Measurements from ENCODE around the gene TCERG1L.

Gene TCERG1L

DNA sequence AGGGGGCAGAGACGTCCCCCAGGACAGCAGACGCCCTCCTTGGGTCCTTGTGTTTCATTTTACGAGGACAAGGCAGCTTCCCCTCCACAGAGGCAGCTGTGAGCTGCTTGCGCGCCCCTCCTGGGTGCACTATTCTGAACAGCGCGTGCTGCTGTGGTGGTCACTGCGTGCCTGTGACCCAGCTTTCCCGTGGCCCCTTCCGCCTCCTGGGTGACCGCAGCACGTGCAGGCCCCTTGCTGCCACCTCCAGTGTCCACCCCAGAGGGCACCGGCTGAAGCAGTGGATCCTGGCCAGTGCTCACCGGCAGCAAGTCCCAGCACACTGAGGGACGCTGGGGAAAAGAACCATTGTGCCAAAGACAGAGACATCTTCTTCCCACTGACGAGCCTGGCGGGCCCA is 81.4 kb downstream of the TCERG1L start:
- DNase-seq (ENCODE audit: low read depth in 2 of 2), result no peak

DNA sequence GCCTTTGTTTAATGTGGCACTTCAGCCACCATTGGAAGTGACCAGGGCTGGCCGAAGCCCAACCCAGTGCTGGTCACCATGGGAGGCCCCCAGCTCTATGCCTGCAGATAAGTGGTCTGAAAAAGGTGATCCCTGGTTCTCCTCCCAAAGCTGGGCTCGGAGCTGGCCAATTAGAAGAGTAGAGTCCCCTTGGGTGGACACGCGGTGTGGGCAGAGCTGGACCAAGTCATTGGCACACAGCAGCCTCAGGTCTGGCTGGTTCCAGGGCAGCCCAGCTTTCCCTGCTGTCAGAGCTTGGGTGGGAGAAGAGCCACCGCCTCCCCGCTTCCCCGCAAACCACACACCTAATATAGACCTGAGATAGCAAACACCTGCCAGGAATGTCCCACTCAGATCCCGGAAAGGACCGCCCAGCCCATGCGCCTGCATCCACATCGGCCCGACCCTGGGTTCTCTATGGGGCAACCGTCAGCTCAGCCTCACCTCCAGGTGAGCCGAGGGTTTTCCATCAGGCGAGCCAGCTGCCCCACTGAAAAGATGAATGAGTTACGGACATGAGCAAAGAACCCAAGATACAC is 84.3 kb downstream of the TCERG1L start:
- no peak for DNase-seq (ENCODE audit: low read depth in 2 of 2)

- DNase-seq (ENCODE audit: low read depth in 2 of 2), result no peak
Measured at GRCh38 chr10:131226446-131227162, 84.9 kb downstream of the TCERG1L start.

DNA sequence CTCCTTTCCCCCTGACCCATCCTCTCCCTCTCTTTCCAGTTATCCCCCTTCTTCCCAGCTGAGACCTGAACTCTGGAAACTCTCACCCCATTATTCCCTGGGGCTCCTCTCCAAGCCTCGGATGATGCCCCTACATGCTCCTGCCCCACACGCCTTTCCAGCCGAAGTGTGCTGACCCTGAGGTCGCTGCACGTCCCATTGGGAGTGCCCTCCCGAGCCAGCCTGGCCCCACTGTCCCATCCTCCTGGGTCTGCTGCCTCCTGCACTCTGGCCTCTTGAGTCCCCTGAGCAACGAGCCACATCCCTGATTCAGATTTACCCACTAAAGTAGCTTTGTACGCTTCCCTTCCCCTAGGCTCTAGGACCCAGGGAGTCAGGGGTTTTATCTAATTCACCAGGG is 87.4 kb downstream of the TCERG1L start:
- DNase-seq (ENCODE audit: low read depth in 2 of 2), result no peak

DNA sequence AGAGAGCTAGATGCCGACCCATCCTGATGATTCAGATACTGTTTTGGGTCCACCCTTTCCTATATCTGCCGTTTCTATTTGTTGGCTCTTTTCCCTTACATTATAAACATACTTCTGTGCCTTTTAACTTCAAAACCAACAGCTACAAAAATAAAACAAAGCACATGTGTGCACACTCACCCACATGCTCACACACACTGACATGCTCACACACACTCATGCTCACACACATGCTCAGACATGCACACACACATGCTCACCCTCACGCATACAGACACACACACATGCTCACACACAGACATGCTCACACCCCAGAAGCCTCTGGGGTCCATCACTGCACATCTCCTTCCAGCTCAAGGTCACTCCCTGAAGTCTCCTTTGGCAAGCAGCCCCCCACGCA is 88.1 kb downstream of the TCERG1L start:
- no peak for DNase-seq (ENCODE audit: low read depth in 2 of 2)

- no peak for DNase-seq (ENCODE audit: low read depth in 2 of 2)
Measured at GRCh38 chr10:131222986-131223385, 88.5 kb downstream of the TCERG1L start.

DNA sequence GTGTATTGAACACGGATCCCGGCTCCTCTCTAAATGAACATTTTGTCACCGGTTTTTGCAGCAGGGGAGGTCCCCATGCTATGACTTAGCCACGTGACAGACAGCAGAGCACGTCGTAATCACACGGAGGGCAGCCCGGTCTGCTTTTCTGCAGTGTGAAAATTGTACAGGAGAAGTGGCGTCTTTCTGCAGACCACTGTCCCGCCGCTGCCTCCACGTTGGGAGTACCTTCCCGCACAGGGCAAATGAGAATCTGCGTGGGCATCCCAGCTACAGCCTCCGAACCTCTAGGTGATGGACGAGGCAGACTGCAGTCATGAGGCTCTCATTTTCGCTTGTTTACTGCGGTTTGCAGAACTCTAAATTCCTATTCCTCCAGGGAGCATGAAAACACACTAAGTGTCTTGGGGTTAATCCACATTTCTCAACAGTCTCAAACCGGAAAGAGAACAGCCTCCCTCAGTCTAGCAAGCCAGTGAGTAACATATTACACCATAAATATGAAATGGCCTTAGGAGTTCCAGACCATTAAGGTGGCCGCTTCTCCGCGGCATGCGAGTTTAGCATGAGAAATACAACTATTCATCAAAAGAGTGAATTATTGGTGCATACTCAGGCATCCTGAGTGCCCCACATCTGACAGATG is 89.8 kb downstream of the TCERG1L start:
- DNase-seq (ENCODE audit: low read depth in 2 of 2), result no peak

DNA sequence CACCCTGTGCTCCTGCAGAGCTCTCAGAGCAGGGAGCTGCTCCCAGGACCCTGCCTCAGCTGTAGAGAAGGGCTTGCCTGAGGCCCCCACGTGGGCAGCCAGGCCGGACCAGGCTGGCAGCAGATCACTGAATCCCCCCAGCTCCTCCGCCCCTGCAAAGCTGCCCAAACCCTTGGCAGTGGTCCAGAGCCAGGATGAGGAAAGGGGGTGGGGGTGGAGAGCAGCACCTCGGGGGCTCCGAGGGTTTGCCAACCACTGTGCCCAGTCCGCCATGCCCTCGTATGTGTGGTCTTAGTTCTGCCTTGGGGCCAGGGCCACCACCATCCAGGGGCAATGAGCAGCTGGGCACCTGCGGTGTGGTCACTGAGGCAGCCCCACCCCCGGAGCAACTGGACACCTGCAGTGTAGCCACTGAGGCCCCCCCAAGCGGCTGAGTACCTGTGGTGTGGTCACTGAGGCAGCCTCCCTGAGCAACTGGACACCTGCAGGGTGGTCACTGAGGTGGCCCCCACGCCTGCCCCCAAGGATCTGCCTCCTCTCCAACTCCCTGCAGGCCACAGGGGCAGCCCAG is 90.8 kb downstream of the TCERG1L start:
- no peak for DNase-seq (ENCODE audit: low read depth in 2 of 2)

DNA sequence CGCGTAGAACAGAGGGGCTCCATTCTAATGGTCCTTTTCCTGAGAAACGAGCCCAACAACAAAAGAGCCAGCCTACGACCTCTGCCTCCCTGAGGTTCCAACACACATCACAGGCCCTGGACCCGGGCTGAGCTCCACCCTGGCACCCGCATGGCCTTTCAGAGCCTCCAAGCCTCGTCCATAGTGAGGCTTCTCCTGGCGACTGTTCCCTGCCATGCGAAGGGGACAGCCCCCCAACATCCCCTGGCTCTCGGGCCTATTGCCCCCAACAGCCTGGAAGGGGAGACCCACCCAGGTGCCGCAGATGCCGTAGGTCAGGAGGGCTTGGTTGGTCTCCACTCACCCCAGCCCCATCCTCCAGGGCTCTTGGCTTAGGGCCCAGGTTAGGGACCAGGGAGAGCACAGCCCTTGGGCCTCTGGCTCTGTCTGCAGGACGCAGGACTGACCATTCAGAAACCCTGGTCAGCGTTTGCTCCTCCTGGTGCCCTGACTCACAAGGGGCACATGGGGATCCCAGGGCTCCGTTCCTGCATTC is 91.5 kb downstream of the TCERG1L start:
- no peak for DNase-seq (ENCODE audit: low read depth in 2 of 2)

DNA sequence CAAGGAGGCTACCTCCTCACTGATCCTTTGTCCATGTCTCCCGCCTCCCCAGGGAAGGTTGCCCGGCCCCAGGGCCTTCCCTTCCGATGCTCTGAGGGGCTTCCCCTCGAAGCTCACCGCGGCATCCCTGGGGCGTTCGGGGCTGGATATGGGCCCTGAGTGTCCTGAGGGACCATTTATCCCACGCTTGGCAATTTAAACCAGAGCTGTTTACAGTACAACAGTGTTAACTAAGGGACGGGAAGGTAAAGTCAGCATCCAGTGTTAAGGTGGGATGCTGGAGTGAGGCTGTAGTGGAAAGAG is 92.0 kb downstream of the TCERG1L start:
- DNase-seq (ENCODE audit: low read depth in 2 of 2), result no peak

DNA sequence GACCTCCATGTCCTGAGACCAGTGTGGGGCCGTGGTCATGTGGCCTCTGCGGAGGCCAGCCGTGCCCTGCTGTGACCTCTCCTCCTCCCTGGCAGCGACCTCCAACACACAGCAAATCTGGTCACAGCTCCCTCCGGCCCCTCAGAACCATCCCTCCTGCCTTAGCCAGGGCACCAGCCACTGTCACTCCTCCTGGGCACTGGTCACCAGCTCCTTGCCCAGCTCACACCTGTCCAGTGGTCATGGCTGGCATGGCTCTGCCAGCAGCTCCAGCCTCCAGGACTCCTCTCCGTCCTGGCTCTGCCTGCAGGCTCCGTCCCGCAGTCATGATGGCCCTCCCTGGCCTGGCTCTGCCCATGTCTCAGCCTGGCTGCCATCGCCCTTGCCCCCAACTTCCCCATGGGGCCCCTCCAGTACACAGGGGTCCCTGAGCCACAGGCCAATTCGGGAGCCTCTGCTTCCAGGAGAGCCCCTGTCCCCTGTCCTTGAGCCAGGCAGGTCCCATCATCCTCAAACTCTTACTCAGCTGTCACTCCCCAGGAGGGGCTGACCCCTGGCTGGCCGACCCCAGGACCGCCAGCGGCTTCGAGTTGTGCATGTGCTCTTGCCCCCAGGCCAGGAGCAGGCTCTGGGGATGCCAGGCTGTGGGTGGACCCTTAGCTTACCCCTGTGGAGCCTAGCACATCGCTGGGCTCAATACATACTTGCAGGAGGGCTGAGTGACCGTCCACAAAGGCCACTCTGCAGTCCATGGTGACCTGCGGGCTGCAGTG is 92.5 kb downstream of the TCERG1L start:
- no peak for DNase-seq (ENCODE audit: low read depth in 2 of 2)

DNA sequence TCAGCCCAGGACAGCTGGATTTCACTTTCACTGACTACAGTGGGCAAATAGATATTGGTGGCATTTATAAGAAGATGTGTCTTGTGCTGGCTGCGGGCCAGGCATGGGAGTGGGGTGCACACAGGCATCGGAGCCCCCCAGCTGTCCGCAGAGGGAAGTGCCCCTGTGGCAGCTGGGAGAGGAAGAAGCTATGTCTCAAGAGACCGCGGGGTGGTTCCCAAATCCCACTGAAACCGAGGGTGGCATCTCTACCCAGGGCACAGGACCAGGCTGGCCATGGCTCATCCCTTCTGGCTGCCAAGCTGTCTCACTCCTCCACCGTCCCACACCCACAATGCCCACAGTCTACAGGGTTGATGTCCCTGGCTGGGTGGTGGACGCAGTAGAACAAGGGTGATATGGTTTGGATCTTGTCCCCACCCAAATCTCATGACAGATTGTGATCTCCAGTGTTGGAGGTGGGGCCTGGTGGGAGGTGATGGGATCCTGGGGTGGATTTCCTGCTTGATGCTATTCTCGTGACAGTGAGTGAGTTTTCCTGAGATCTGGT is 94.8 kb downstream of the TCERG1L start:
- DNase-seq (ENCODE audit: low read depth in 2 of 2), result no peak

- no peak for DNase-seq (ENCODE audit: low read depth in 2 of 2)
Measured at GRCh38 chr10:131215776-131216175, 95.7 kb downstream of the TCERG1L start.

DNA sequence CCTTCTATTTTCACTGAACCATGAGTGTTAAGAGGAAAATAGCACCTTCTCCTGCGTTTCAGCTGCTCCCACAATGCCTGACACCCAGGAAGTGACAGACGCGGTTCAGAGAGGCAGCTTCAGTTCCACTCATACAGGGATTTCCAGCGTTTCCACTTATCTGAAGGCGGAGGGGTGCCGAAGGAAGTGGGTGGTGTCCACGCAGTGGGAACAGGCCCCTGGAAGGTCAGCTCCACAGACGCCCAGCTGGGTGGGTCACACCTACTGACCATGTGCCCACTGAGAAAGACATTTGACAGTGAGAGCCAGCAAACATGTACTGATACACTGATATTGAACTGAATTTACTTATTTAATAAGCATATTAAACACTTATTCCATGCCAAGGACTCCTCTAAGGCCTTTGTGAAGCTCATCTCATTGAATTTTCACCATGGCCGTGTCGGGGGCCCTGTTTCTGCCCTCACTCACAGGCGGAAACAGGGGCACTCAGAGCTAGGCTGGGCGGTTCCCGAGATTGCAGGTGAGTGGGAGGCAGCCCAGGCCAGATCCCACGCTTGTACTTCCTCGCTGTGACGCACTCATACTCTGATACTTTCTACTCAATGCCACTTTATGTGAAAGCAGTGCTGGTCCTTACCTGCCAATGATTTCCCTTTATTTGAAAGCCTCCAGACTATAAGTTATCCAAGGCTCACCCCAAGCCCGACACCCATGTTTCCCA is 96.8 kb downstream of the TCERG1L start:
- no peak for DNase-seq (ENCODE audit: low read depth in 2 of 2)

DNA sequence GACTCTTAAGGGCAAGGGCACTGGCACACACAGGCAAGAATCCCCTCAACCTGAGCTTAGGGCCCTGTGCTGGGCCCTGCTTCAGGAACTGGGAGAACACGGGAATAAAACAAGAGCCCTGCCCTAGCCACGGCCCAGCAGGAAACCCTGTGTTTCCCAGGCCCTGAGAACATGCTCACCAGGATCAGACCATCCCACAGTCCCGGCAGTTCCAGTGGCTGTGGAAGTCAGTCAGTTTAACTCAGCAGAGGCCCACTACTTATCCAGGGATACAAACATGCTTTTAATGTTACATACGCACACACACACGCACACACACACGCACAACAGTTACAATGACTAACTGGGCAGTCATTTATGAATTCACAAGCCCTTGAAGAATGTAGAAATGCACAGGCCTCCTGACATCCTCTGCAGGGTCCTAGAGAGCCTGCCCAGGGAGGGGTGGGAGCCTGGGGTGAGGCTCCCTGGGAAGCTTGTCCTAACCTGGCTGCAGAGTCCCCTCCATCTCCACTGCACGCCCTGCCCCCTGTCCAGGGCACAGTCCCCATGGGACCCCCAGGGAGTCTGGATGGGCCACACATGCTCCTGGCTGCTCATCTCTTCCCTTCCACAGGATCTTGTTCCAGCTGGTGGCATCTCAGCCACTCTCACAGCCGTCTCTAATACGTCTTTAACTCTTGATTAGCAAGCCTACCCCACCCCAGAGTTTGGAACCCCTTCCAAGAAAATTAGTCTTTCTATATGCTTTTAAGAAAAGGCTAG is 97.6 kb downstream of the TCERG1L start:
- no peak for DNase-seq (ENCODE audit: low read depth in 2 of 2)

DNA sequence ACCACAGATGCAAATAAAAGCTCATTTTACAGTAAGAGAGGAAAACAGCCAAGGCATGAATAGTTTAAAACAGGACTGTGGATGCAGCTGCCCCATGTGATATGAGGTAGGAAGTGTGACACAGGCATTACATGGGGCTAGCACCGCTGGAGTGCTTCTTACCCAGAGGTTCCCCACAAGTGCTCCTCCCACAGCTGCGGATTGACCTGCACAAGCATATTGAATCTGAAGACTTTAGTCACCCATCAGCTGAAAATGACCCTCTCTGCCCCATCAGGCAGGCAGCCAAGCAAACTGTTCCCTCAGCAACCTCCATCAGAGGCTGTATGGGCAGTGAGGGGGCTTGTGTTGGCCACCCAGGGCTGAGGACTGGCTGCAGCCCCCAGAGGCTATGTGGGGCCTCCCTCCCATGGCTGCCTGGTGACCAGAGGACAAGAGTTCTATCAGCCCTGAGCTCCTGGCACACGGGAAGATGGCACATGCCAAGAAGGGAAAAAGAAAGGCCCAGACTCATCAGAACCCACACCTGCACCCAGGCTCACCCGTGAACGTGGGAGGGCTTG is 98.7 kb downstream of the TCERG1L start:
- no peak for DNase-seq (ENCODE audit: low read depth in 2 of 2)

- DNase-seq (ENCODE audit: low read depth in 2 of 2), result no peak
Measured at GRCh38 chr10:131211965-131212619, 99.4 kb downstream of the TCERG1L start.

DNA sequence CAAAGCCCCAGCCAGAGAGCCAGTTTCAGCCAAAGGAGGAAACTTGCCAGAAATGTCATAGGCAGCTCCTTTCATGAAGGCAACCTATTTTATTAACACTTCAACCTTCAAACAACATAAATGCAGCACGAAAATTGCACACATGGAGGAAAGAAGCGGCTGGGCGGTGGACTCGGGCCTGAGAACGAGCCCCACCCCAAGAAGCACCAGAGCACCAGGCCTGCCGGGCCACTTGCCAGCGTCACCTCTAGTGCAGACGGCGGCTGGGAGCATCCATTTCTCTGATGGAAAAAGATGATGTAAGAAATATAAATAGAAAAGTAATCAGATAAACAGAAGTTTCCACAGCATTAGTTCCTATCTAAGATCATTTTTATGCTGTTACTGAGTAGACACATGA is 100.0 kb downstream of the TCERG1L start:
- no peak for DNase-seq (ENCODE audit: low read depth in 2 of 2)

DNA sequence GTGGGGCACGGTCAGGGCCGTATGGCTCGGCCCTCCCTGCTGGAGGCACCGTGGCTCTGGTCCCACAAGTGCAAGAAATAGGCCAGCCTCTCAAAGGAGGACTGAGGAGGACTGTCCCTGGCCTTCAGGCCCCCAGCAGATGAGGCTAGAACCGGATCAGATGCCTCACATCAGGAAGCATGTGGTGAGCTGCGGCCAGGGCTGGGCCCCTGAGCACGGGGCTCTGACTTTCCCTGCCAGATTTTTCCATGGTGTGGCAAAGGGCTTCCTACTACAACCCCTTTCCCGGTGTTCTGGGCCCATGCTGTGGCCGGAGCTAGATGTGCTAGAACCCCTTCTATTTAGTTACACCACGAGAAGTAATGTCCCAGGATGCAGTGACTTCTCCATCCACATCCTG is 100.4 kb downstream of the TCERG1L start:
- no peak for DNase-seq (ENCODE audit: low read depth in 2 of 2)

GRCh38 chr10:131210181-131210580 is 101.3 kb downstream of the TCERG1L start:
- no peak for DNase-seq (ENCODE audit: low read depth in 2 of 2)

All from stimulated activated CD4-positive, alpha-beta T cell treated with anti-CD3 and anti-CD28 coated beads, Interleukin-12 subunit alpha, Interleukin-12 subunit beta, amount 100 ng/mL, for 24 hours (primary cell).